OCI-LY3 (cell line): ENCODE measurements around the gene GDF9.

Experiments used
- H2AFZ ChIP-seq: fragments of 200-600, 300-600 bp; shearing (Covaris generic); 2 replicates; pipeline ENCODE4 v1.6.0; 2014; ENCODE audit warnings: antibody characterized with exemption, low read depth, low read length
- H3K27ac ChIP-seq: fragments of 200-600, 300-600 bp; sonication (generic); 2 replicates; pipeline ENCODE4 v1.5.1; 2014; ENCODE audit warnings: mild to moderate bottlenecking, low read length, moderate library complexity, mixed read lengths
- H3K27me3 ChIP-seq: fragments of 200-600, 300-600 bp; sonication (generic); 2 replicates; pipeline ENCODE4 v1.6.1; 2014; ENCODE audit warnings: low read depth, low read length, mixed read lengths
- H3K36me3 ChIP-seq: fragments of 200-600, 300-600 bp; sonication (generic); replicated peaks from 2 replicates; pipeline ENCODE3; 2014; ENCODE audit warnings: low read depth, low read length, mixed read lengths
- H3K4me1 ChIP-seq: fragments of 300-600, 200-600 bp; sonication (generic); 2 replicates; pipeline ENCODE4 v1.6.1; 2014; ENCODE audit warnings: low read length, mixed read lengths
- H3K4me2 ChIP-seq: fragments of 200-600, 300-600 bp; sonication (generic); 2 replicates; pipeline ENCODE4 v1.6.1; 2014; ENCODE audit warnings: low read length, mixed read lengths
- H3K4me3 ChIP-seq: fragments of 300-600, 200-600 bp; sonication (generic); 2 replicates; pipeline ENCODE4 v1.5.1; 2014; ENCODE audit warnings: antibody characterized with exemption, mild to moderate bottlenecking, low read length, moderate library complexity
- H3K79me2 ChIP-seq: fragments of 300-600, 200-600 bp; shearing (Covaris generic); 2 replicates; pipeline ENCODE4 v1.6.1; 2014; ENCODE audit warnings: mild to moderate bottlenecking, low read length, mixed read lengths
- H3K9ac ChIP-seq: fragments of 300-600, 200-600 bp; shearing (Covaris generic); 2 replicates; pipeline ENCODE4 v1.6.0; 2014; ENCODE audit warnings: mild to moderate bottlenecking, low read length, moderate library complexity
- H3K9me3 ChIP-seq: fragments of 200-600, 300-600 bp; shearing (Covaris generic); 2 replicates; pipeline ENCODE4 v1.6.1; 2014; ENCODE audit warnings: low read length, mixed read lengths; ENCODE audit not compliant: insufficient read depth
- H4K20me1 ChIP-seq: fragments of 200-600, 300-600 bp; sonication (generic); 2 replicates; pipeline ENCODE4 v1.6.1; 2016; ENCODE audit warnings: low read length, mixed read lengths; ENCODE audit not compliant: insufficient read depth
- EZH2phosphoT487 ChIP-seq: fragments of 200-600 bp; shearing (Covaris generic); IDR thresholded peaks from 2 replicates; pipeline ENCODE4 v1.6.1; 2018; ENCODE audit warnings: antibody characterized with exemption, mixed run types, low read depth
- TF ChIP-seq, protein P1 (sequence below): fragments of 200-600, 300-600 bp; sonication (generic); IDR thresholded peaks from 2 replicates; pipeline ENCODE4 v1.5.1; 2014; ENCODE audit warnings: antibody characterized with exemption, low read length, low read depth

GDF9 gene

DNA sequence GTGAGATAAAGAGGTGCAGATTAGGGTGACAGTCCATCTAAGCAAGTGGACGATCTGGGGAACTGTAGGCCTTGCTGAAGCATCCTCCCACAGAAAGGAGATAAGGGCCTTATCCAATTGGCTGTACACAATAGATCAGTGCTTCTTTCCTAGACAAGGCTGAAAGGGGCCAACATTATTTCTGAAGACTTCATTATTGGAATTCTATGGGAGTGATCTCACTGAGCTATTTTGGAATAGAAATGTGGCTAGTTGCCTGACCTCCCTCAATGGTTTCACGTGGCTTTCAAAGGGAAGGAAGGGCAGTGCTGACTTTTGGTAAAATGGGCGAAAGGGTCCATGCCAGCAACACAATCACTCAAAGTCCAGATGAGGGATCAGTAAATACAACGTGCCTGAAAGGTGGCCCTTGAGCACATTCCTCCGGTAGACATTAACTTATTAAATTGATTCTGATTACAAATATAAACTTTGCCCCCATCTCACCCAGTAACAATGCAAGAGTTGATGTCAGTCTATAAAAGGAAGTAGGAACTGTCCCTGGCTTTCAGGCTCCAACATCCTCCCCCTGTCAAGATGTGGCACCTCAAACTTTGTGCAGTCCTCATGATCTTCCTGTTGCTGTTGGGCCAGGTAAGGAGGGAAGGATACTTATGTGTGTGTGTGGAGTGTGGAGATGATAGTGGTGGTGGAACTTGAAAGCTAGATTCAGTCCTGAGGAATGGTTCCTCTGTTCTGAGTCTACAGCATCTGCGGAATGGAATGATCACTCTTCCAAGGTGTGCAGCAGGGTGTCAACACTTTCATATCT lies 7.1 kb upstream of the GDF9 start, which contains the start of gene LEAP2:
Gene LEAP2, plus strand, starts transcription at position 550 of the 811 bp plus-strand sequence. Its CDS starts 27 bp downstream, at position 577.
- no peaks in the 10 kb centered on the region for H3K79me2 ChIP-seq
- no peak within 1 kb of the TSS for H3K4me3 ChIP-seq
- no peaks in the 10 kb centered on the region for H4K20me1 ChIP-seq
- H3K27ac ChIP-seq: no peak within 1 kb of the TSS
- H3K9ac ChIP-seq: no peak within 1 kb of the TSS
- H3K27me3 ChIP-seq: no peaks in the 10 kb centered on the region
- no peaks in the 10 kb centered on the region for H3K4me1 ChIP-seq
- H3K36me3 ChIP-seq: peaks cover 5% of the 10 kb centered on the region
- H3K4me2 ChIP-seq: no peak within 1 kb of the TSS
- TF ChIP-seq EZH2phosphoT487: no peak
- TF ChIP-seq, protein P1, sequence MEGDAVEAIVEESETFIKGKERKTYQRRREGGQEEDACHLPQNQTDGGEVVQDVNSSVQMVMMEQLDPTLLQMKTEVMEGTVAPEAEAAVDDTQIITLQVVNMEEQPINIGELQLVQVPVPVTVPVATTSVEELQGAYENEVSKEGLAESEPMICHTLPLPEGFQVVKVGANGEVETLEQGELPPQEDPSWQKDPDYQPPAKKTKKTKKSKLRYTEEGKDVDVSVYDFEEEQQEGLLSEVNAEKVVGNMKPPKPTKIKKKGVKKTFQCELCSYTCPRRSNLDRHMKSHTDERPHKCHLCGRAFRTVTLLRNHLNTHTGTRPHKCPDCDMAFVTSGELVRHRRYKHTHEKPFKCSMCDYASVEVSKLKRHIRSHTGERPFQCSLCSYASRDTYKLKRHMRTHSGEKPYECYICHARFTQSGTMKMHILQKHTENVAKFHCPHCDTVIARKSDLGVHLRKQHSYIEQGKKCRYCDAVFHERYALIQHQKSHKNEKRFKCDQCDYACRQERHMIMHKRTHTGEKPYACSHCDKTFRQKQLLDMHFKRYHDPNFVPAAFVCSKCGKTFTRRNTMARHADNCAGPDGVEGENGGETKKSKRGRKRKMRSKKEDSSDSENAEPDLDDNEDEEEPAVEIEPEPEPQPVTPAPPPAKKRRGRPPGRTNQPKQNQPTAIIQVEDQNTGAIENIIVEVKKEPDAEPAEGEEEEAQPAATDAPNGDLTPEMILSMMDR: no peak
- H3K9me3 ChIP-seq: no peaks in the 10 kb centered on the region
- no peak within 1 kb of the TSS for H2AFZ ChIP-seq

DNA sequence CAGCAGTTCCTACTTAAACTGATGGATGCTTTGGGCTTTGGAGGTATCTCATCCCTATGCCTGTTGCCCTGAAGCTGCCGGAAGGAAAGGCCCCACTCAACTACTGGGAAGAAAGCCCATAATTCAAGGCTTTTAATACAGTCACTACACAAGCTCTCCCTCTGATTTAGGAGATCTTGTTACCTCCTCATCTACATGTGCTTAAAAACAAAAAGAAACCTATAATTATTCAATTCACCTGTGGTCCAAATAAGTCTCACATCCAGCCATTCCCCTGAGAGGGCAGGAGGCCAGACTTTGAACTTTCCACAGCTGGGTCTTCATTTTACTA lies 6.5 kb upstream of the GDF9 start:
- Histone ChIP-seq H3K36me3 (peaks cover 8% of the 10 kb centered on the region), H3K4me2 (no peak overlapping the region)
- TF ChIP-seq, protein P1: no peak
- no peak for TF ChIP-seq EZH2phosphoT487

DNA sequence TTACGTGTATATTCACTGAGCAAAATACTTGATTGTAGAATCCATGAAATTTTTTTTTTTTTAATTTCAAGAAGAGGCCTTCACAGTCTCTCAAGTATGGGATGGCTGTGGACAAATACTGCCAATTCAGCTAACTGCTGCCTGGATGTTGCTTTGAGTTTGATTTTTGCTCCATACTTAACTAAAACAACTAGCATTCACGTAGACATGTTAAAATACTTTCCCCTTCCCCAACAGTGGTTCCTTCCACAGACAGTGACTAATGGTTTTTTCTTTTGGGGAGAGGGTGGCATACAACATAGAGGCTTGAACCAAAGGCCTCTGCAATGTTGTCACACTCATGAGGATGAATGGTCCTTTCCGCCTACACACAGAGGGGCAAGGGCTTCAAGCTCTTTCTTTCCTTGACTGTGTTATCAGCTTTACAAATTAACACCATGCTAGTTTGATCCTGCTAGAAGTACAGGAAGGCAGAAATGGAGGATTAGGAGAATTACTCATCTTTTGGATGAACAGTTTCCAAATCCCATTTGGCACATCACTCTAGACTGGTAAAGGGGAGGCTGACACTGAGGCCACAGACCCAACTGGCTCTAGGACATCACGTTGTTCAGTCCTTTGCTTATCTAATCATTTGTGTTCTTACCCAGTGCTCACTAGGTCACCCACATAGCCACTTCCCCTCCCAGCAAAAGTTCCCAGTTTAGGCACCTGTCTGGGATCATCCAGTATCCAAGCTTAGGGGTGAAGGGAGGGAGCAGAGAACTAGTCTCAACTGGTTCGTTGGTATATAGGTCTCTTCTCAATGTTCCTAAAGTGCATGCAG lies 5.4 kb upstream of the GDF9 start:
- Histone ChIP-seq H3K4me3 (no peak overlapping the region), H3K27ac (no peak overlapping the region), H3K9me3 (no peaks in the 10 kb centered on the region), H4K20me1 (no peaks in the 10 kb centered on the region), H3K4me1 (peaks cover 6% of the 10 kb centered on the region), H3K9ac (no peak overlapping the region), H3K4me2 (no peak overlapping the region), H3K79me2 (peaks cover 12% of the 10 kb centered on the region), H3K27me3 (no peaks in the 10 kb centered on the region), H2AFZ (no peak overlapping the region), H3K36me3 (peaks cover 8% of the 10 kb centered on the region)
- TF ChIP-seq EZH2phosphoT487: no peak
- TF ChIP-seq, protein P1: no peak

More for the DNA sequence above, 6.5 kb upstream of the GDF9 start:
- Histone ChIP-seq H3K27ac (no peak overlapping the region), H3K9me3 (no peaks in the 10 kb centered on the region), H3K4me3 (no peak overlapping the region), H3K27me3 (no peaks in the 10 kb centered on the region), H3K4me1 (no peaks in the 10 kb centered on the region), H3K9ac (no peak overlapping the region), H3K79me2 (peaks cover 1% of the 10 kb centered on the region; the same call in 1 of the 2 replicates), H4K20me1 (no peaks in the 10 kb centered on the region), H2AFZ (no peak overlapping the region)

DNA sequence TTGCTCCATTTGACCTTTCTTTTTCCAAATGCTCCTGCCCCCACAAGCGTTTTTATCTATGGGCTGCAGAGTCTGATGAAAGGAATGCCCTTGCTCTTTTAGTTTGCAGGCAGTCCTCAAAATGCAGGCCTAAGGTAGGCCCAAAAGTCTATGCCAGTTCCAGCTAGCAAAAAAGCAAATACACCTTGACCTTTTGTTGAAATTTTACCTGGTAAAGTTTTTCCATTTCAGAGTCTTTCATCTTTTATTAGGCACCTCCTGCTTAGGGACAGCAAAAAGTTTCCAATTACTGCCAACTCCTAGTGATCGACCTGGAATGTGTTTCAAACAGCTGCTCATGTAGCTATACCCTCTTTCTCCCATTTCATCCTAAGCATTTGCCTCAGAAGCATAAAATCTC lies 4.5 kb upstream of the GDF9 start:
- no peak overlapping the region for H3K27ac ChIP-seq

More for the DNA sequence above, 4.5 kb upstream of the GDF9 start:
- Histone ChIP-seq H4K20me1 (no peaks in the 10 kb centered on the region), H3K4me1 (peaks cover 7% of the 10 kb centered on the region), H3K79me2 (peaks cover 18% of the 10 kb centered on the region), H2AFZ (no peak overlapping the region), H3K4me2 (no peak overlapping the region), H3K4me3 (no peak overlapping the region), H3K9ac (no peak overlapping the region), H3K36me3 (peaks cover 8% of the 10 kb centered on the region), H3K9me3 (no peaks in the 10 kb centered on the region), H3K27me3 (no peaks in the 10 kb centered on the region)
- TF ChIP-seq, protein P1: no peak
- TF ChIP-seq EZH2phosphoT487: no peak
